Mesothelial cell of epicardium (in vitro differentiated cells): ENCODE results near the gene PDP2. TPM values are rescaled to one million over a fixed set of nuclear protein-coding genes. Genes with fewer than 3 reads are reported as not detected.

Source experiments
- DNase-seq, 2 experiments: peaks; one replicate each; pipeline ENCODE4 v3.0.0; 2021; ENCODE audit warnings: low spot score in 2 of 2; ENCODE audit not compliant: unreplicated experiment in 2 of 2
- H3K27ac Mint-ChIP-seq: 2 replicates; pipeline ENCODE4 v1.8.0; 2021; ENCODE audit warnings: mixed read lengths
- H3K27me3 Mint-ChIP-seq: 2 replicates; pipeline ENCODE4 v1.8.0; 2021; ENCODE audit warnings: low read depth, mixed read lengths
- H3K36me3 Mint-ChIP-seq: 2 replicates; pipeline ENCODE4 v1.8.0; 2021; ENCODE audit warnings: mixed read lengths
- H3K4me1 Mint-ChIP-seq: 2 replicates; pipeline ENCODE4 v1.8.0; 2021; ENCODE audit warnings: mixed read lengths
- H3K4me3 Mint-ChIP-seq: 2 replicates; pipeline ENCODE4 v1.8.0; 2021; ENCODE audit warnings: mild to moderate bottlenecking, moderate library complexity, mixed read lengths
- H3K9me3 Mint-ChIP-seq: 2 replicates; pipeline ENCODE4 v1.8.0; 2021; ENCODE audit warnings: mixed read lengths
- total RNA-seq: library from RNA; stranded (reverse); gene quantifications from 3 replicates; pipeline ENCODE4 v1.2.1, GENCODE V29; 2021
- TF ChIP-seq, protein P1 (sequence below): fragments of 200-600 bp; sonication (generic); IDR thresholded peaks from one replicate; pipeline ENCODE4 v1.5.0; 2021; ENCODE audit warnings: antibody characterized with exemption; ENCODE audit not compliant: unreplicated experiment

PDP2 gene
- total RNA-seq, 1 donor from 2014 or later, result 16.9 TPM

DNA sequence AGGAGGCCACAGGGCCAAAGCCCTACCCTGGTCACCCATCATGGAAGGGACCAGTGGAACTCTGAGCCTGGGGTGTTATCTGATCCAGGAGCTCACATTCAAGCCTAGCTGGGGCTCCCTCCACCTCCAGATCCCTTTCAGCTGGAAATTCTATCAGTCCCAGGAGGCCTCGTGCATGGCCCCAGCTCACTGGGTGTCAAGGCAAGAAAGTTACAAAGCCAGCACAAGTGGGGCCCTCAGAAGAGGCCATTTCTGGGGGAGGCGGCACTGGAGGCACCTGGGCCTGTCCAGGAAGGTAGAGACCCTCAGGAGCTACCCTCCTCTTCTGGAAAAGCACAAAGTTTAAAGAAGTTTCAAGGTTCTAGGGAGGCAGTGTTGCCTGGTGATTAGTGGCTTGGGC is 31.3 kb upstream of the PDP2 start:
- Mint-ChIP-seq H3K9me3 (no peaks in the 10 kb centered on the region), H3K4me3 (no peak overlapping the region), H3K4me1 (peaks cover under 1% of the 10 kb centered on the region), H3K27me3 (peaks cover 43% of the 10 kb centered on the region), H3K27ac (no peak overlapping the region), H3K36me3 (no peaks in the 10 kb centered on the region)
- TF ChIP-seq, protein P1, sequence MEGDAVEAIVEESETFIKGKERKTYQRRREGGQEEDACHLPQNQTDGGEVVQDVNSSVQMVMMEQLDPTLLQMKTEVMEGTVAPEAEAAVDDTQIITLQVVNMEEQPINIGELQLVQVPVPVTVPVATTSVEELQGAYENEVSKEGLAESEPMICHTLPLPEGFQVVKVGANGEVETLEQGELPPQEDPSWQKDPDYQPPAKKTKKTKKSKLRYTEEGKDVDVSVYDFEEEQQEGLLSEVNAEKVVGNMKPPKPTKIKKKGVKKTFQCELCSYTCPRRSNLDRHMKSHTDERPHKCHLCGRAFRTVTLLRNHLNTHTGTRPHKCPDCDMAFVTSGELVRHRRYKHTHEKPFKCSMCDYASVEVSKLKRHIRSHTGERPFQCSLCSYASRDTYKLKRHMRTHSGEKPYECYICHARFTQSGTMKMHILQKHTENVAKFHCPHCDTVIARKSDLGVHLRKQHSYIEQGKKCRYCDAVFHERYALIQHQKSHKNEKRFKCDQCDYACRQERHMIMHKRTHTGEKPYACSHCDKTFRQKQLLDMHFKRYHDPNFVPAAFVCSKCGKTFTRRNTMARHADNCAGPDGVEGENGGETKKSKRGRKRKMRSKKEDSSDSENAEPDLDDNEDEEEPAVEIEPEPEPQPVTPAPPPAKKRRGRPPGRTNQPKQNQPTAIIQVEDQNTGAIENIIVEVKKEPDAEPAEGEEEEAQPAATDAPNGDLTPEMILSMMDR, result no peak
- no peak for DNase-seq

DNA sequence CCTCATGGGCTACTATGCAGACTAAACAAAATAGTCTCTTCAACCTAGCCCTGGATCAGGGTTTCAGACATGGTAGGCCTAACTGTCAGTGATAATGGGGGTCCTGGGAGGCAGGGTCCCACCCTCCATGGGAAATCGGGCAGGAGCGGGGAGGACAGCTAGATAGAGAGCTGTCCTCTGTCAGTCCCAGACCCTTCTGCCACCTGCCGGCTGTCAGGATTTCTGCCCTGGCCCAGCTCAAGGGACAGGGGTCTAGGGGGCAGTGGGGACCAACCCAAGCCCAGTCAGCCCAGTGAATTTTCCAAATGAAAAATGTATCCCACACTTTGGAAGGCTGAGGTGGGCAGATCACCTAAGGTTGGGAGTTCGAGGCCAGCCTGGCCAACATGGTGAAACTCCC is 30.8 kb upstream of the PDP2 start:
- no peak overlapping the region for H3K27ac Mint-ChIP-seq
- no peaks in the 10 kb centered on the region for H3K9me3 Mint-ChIP-seq
- TF ChIP-seq, protein P1, result no peak
- H3K4me3 Mint-ChIP-seq, result no peak overlapping the region
- H3K4me1 Mint-ChIP-seq, result no peaks in the 10 kb centered on the region
- H3K36me3 Mint-ChIP-seq, result no peaks in the 10 kb centered on the region
- DNase-seq, result no peak
- H3K27me3 Mint-ChIP-seq, result peaks cover 39% of the 10 kb centered on the region

DNA sequence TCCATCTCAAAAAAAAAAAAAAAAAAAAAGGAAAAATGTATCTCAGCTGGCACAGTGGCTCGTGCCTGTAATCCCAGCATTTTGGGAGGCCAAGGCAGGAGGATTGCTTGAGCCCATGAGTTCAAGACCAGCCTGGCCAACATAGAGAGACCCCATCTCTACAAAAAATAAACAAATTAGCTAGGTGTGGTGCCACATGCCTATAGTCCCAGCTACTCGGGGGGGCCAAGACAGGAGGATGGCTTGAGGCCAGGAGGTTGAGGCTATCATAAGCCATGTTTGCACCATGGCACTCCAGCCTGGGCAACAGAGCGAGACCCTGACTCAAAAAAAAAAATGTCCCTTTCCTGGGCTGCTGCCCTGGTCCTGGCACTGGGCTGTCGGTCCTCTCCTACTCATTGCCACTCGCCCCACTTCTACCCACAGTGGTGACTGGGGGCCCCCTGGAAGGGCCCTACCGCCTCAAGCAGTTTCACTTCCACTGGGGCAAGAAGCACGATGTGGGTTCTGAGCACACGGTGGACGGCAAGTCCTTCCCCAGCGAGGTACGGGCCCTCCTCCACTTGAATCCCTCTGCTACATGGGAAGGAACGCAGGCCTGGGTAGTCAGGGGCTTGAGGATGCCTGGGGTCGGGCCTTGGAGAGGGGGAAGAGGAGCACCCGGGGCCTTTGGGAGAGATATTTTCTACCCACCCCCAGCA is 30.1 kb upstream of the PDP2 start:
- no peak for DNase-seq
- no peak overlapping the region for H3K4me3 Mint-ChIP-seq
- TF ChIP-seq, protein P1, result no peak
- H3K27ac Mint-ChIP-seq, result no peak overlapping the region
- H3K27me3 Mint-ChIP-seq, result peaks cover 33% of the 10 kb centered on the region
- H3K4me1 Mint-ChIP-seq, result no peaks in the 10 kb centered on the region
- H3K9me3 Mint-ChIP-seq, result no peaks in the 10 kb centered on the region
- H3K36me3 Mint-ChIP-seq, result no peaks in the 10 kb centered on the region

- H3K27ac Mint-ChIP-seq, result no peak overlapping the region
- H3K36me3 Mint-ChIP-seq, result no peaks in the 10 kb centered on the region
- H3K27me3 Mint-ChIP-seq, result peaks cover 22% of the 10 kb centered on the region
- no peak for DNase-seq
- TF ChIP-seq, protein P1, result no peak
- no peak overlapping the region for H3K4me3 Mint-ChIP-seq
- H3K9me3 Mint-ChIP-seq, result no peaks in the 10 kb centered on the region
- no peaks in the 10 kb centered on the region for H3K4me1 Mint-ChIP-seq
These were observed 28.9 kb upstream of the PDP2 start for GRCh38 chr16:66851166-66851964.

DNA sequence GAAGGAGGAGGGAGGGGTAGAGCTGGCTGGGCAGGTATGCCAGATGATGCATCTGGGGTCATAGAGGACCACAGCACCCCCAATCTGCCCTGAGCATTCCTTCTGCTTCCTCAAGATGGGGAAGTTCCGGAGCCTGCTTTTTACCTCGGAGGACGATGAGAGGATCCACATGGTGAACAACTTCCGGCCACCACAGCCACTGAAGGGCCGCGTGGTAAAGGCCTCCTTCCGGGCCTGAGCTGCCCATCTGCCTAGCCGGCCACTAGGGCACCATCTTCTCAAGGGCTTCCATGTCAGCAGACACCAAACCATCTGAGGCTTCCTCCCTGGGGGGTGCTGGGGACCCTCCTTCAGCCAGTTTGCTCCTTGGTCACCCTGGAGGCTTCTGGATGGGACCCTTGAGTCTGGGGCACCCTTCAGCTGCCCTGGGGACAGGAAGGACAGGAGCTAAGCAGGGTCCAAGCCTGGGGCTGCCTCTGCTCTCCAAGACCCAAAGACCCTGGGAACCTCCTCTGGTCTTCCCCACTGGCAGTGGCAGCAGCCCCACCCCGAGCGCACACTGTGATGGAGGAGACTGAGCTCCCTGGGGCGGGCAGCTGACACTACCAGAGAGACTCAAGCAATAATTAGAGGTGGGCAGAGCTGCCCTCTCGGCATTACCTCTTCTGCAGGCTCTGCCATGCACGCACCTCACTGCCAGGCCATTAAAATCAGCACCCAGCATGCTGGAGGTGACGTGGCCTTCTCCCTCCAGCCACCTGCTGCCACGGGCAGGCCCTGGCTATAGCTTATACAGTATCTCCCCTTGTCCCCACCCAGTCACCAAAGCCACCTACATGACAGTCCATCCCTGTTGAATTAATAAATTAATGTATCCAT is 26.8 kb upstream of the PDP2 start:
- H3K4me3 Mint-ChIP-seq, result no peak overlapping the region
- TF ChIP-seq, protein P1, result no peak
- H3K36me3 Mint-ChIP-seq, result no peaks in the 10 kb centered on the region
- H3K9me3 Mint-ChIP-seq, result no peaks in the 10 kb centered on the region
- H3K27ac Mint-ChIP-seq, result no peak overlapping the region
- DNase-seq, result no peak
- H3K4me1 Mint-ChIP-seq, result peaks cover 5% of the 10 kb centered on the region
- H3K27me3 Mint-ChIP-seq, result peaks cover under 1% of the 10 kb centered on the region
